Fibroblast of villous mesenchyme (primary cell): ENCODE data around the gene ZBTB4. TPM values are rescaled to one million over a fixed set of nuclear protein-coding genes. Genes with fewer than 3 reads are reported as not detected.
A peak's percentile ranks its signal among the peaks of the same experiment; 100 is the strongest.
"Not testable (repeated sequence)": the region's sequence is repeated elsewhere in the genome, so short reads cannot be mapped to it uniquely, and the experiment has no call there.

Experiments used
- DNase-seq: peaks from one replicate; pipeline ENCODE4 v3.0.0-alpha.2; 2010; ENCODE audit warnings: low read depth
- H3K4me3 ChIP-seq: 2 replicates; pipeline ENCODE4 v1.5.1; 2011; ENCODE audit warnings: low read depth, mild to moderate bottlenecking, low read length
- total RNA-seq: library from RNA; depleted of rRNA; stranded (reverse); fragments of >200 nt; gene quantifications from 2 replicates; pipeline ENCODE4 v1.2.3, GENCODE V29; 2012
- TF ChIP-seq, protein P1 (sequence below): IDR thresholded peaks from 2 replicates; pipeline ENCODE4 v1.5.1; 2012; ENCODE audit warnings: low read depth, mild to moderate bottlenecking, low read length; ENCODE audit not compliant: insufficient read depth

The ZBTB4 gene
- total RNA-seq, 1 donor: 37.1 TPM

DNA sequence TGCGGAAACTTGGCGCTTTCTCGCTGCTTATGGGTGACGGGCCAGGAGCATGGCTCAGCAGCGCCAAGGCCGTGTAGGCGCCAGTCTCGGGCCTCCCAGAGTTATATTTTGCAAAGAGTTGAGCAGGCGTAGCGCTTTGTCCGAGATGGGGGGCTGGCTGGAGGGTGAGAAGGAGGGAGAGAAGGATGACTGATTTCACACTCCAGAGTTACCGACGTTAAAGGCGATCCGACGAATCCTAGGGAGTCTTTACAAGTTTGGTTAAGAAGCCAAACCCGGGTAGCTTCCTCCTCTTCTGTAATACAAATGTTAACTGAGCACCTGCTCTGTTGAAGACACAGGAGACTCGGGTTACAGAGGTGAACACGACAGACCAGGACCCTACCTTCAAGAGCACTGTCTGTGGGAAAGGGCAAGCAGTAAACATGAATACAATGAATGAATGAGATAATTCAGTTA, 5.5 kb upstream of the ZBTB4 start:
- H3K4me3 ChIP-seq: peak overlapping the region; percentile 62
- TF ChIP-seq, protein P1, sequence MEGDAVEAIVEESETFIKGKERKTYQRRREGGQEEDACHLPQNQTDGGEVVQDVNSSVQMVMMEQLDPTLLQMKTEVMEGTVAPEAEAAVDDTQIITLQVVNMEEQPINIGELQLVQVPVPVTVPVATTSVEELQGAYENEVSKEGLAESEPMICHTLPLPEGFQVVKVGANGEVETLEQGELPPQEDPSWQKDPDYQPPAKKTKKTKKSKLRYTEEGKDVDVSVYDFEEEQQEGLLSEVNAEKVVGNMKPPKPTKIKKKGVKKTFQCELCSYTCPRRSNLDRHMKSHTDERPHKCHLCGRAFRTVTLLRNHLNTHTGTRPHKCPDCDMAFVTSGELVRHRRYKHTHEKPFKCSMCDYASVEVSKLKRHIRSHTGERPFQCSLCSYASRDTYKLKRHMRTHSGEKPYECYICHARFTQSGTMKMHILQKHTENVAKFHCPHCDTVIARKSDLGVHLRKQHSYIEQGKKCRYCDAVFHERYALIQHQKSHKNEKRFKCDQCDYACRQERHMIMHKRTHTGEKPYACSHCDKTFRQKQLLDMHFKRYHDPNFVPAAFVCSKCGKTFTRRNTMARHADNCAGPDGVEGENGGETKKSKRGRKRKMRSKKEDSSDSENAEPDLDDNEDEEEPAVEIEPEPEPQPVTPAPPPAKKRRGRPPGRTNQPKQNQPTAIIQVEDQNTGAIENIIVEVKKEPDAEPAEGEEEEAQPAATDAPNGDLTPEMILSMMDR: peak; percentile 15
- DNase-seq: no peak

DNA sequence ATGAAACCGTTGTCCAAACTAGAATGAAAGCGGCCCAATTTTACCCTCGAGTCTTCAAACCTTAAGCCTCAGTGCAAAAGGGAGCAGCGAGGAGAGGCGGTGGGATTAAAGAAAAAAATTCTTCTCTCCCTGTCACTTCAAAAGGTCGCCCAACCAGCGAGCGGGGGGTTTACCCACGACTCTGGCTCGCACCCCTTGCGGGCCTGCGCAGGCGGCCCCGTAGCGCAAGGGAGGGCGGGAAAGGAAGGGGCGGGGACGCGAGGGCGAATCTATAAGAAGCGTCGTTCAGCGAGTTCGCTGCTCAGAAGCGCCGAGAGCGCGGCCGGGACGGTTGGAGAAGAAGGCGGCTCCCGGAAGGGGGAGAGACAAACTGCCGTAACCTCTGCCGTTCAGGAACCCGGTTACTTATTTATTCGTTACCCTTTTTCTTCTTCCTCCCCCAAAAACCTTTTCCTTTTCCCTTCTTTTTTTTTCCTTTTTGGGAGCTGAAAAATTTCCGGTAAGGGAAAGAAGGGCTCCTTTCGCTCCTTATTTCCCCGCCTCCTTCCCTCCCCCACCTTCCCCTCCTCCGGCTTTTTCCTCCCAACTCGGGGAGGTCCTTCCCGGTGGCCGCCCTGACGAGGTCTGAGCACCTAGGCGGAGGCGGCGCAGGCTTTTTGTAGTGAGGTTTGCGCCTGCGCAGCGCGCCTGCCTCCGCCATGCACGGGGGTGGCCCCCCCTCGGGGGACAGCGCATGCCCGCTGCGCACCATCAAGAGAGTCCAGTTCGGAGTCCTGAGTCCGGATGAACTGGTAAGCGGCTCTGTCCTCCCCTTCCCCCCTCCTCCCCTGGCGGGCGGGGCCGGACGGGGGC, 4.9 kb upstream of the ZBTB4 start, which contains the start of gene POLR2A:
TSS of gene POLR2A (plus strand) at position 300 of the 852 bp plus-strand sequence.
- TF ChIP-seq, protein P1: no peak
- DNase-seq: peak; percentile 98
- H3K4me3 ChIP-seq: peak within 1 kb of the TSS; percentile 62

DNA sequence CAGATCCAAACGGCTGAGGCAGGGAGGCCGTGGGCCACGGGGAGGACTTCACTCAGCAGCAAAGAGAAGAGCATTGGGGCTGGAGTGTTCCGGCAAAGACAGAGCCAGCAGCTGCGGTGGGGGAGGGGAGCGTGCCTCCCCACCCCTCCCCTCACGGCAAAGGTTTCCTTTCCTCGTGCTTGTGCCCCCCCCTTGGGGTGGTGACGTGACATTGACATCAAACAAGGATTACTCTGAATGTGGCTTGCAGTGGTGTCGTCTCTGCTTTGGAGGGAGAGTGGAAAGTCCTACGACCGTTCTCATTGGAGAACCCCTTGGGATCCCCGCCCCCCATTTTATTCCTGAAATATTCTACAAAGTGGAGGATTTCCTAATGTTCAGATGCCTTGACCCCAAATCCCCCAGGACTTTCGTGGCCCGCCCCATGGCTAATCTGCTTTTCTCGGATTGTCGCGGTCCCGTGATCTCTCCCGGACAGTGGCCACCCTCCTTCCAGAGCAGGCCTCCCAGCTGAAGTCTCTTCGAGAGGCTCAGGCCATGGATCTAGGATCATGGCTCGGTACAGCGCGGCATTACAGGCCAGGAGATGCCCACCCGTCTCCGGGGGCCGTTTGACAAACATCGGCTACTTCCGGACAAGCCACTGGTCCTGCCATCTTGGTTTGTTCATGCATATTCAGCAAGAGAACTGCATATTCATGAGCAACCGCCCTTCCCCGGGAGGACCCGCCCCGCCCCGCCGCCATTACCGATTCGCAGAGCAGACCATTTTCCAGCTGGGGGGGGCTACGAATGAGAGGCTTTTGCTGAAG, 4.0 kb upstream of the ZBTB4 start:
- H3K4me3 ChIP-seq: peak overlapping the region; percentile 62
- DNase-seq: peak; percentile 98
- TF ChIP-seq, protein P1: no peak

DNA sequence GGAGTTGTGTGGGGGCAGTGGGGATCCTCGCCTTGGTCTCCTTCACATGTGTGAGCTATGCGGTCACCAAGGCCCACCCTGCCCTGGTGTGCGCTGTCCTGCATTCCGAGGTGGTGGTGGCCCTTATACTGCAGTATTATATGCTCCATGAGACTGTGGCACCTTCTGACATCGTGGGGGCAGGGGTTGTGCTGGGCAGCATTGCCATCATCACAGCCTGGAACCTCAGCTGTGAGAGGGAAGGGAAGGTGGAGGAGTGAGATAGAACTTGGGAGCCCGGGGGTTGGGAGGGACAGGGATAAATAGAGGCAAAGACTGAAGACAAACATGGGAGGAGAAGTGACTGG, 3.3 kb upstream of the ZBTB4 start:
- peak overlapping the region; percentile 62 for H3K4me3 ChIP-seq
- not testable (repeated sequence) for DNase-seq

DNA sequence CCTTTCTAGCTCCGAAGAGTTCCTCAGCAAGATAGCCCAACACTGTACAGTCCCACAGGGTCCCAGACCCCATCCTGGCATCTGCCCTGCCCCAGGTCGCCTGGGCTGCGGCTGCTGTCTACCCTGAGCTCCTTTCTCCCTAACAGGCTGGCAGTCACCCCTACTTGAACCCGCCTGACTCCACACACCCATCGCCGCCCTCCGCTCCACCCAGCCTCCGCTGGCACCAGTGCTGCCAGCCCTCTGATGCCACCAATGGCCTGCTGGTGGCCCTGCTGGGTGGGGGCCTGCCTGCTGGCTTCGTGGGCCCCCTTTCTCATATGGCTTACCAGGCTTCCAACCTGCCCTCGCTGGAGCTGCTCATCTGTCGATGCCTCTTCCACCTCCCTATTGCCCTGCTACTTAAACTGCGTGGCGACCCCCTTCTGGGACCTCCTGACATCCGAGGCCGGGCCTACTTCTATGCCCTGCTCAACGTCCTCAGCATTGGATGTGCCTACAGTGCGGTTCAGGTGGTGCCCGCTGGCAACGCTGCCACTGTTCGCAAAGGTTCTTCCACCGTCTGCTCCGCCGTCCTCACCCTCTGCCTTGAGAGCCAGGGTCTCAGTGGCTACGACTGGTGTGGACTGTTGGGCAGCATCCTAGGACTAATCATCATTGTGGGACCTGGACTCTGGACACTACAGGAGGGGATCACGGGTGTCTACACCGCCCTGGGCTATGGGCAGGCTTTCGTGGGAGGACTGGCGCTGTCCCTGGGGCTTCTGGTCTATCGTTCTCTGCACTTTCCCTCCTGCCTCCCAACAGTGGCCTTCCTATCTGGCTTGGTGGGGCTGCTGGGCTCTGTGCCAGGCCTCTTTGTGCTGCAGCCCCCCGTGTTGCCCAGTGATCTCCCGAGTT, 2.7 kb upstream of the ZBTB4 start:
- not testable (repeated sequence) for H3K4me3 ChIP-seq, DNase-seq

DNA sequence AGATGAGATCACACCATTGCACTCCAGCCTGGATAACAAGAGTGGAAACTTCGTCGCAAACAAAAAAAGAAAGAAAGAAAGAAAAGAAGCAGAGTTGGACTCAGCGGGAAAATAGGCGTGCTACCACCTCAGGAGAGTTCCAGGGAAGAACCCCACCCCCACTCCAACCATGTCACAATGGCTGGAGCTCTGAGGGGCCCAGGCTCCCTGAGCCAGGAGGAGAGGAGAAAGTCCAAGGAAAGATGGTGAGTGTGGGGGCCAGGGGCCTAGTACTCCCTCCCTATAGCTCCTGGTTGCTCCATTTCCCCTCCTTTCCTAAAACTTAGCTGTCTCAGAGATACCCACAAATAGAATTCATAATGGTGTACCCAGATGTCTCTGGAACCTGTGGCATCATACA, 1.8 kb upstream of the ZBTB4 start, which contains the start of gene SLC35G6:
TSS of gene SLC35G6 (plus strand) at position 172 of the 400 bp plus-strand sequence. CDS start at position 243, 71 bp downstream.
- not testable (repeated sequence) for DNase-seq, H3K4me3 ChIP-seq

DNA sequence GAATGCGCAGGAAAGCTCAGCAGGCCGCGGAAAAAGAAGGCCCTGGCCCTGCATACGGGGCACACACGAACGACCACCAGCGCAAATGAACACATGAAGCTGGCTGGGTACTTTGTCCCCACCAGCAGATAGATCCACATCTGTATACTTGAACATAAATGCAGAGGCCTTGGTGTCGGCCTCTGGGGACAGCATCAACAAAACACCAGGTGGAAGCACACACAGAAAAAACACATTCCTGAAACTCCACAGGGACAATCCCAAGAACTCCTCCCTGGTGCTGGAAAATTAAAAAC, 606 bp upstream of the ZBTB4 start:
- no peak for DNase-seq
- TF ChIP-seq, protein P1: no peak
- H3K4me3 ChIP-seq: peak overlapping the region; percentile 75
